GM12864 (cell line): ENCODE results near the gene EPB41.

Experiments used
- DNase-seq: peaks from one replicate; pipeline ENCODE4 v3.0.0-alpha.2; 2011; ENCODE audit warnings: low read depth
- H3K4me3 ChIP-seq: 2 replicates; pipeline ENCODE4 v1.5.1; 2011; ENCODE audit warnings: mild to moderate bottlenecking, low read depth, low read length, control low read depth
- CTCF ChIP-seq: IDR thresholded peaks from 2 replicates; pipeline ENCODE4 v1.5.1; 2011; ENCODE audit warnings: low read depth, mild to moderate bottlenecking, moderate library complexity, low read length, control low read depth, inconsistent platforms; ENCODE audit errors: missing control alignments

The EPB41 gene

GRCh38 chr1:28973596-28974421, 59.4 kb downstream of the EPB41 start:
- H3K4me3 ChIP-seq = no peak overlapping the region
- no peak for TF ChIP-seq CTCF
- no peak for DNase-seq

- DNase-seq = no peak
- H3K4me3 ChIP-seq = no peak overlapping the region
- no peak for TF ChIP-seq CTCF
Observed at GRCh38 chr1:28974432-28974831, 60.1 kb downstream of the EPB41 start.

GRCh38 chr1:28976248-28976647, 61.9 kb downstream of the EPB41 start:
- H3K4me3 ChIP-seq = no peak overlapping the region
- TF ChIP-seq CTCF = no peak

GRCh38 chr1:28981210-28981609, 66.8 kb downstream of the EPB41 start:
- no peak overlapping the region for H3K4me3 ChIP-seq
- TF ChIP-seq CTCF = no peak

More at GRCh38 chr1:28976248-28976647, 61.9 kb downstream of the EPB41 start:
- no peak for DNase-seq

GRCh38 chr1:28982198-28982597, 67.8 kb downstream of the EPB41 start:
- TF ChIP-seq CTCF = no peak
- no peak overlapping the region for H3K4me3 ChIP-seq
- DNase-seq = no peak

More at GRCh38 chr1:28981210-28981609, 66.8 kb downstream of the EPB41 start:
- DNase-seq = no peak

- H3K4me3 ChIP-seq = no peak overlapping the region
- TF ChIP-seq CTCF = no peak
- no peak for DNase-seq
Observed at GRCh38 chr1:28983091-28983490, 68.7 kb downstream of the EPB41 start.

- DNase-seq = no peak
- H3K4me3 ChIP-seq = no peak overlapping the region
- no peak for TF ChIP-seq CTCF
Observed at GRCh38 chr1:28983509-28984310, 69.3 kb downstream of the EPB41 start.
